Testis (tissue), 2 donors: ENCODE data around the gene HGFAC.

Experiments
- POLR2A ChIP-seq: fragments of 450-650 bp; IDR thresholded peaks from one replicate; pipeline ENCODE4 v1.6.1; 2017; ENCODE audit warnings: antibody characterized with exemption, mild to moderate bottlenecking, moderate library complexity
- TF ChIP-seq, protein P1 (sequence below), 3 experiments: fragments of 450-650 bp in 2 of 3; fragments of 200-600 bp in 1 of 3; sonication (generic) in 1 of 3; IDR thresholded peaks; one replicate each; pipeline ENCODE4 v1.5.1; 2016 to 2019; ENCODE audit warnings: antibody characterized with exemption in 3 of 3, mild to moderate bottlenecking in 2 of 3, moderate library complexity in 1 of 3

- TF ChIP-seq POLR2A = no peak
- TF ChIP-seq, protein P1, sequence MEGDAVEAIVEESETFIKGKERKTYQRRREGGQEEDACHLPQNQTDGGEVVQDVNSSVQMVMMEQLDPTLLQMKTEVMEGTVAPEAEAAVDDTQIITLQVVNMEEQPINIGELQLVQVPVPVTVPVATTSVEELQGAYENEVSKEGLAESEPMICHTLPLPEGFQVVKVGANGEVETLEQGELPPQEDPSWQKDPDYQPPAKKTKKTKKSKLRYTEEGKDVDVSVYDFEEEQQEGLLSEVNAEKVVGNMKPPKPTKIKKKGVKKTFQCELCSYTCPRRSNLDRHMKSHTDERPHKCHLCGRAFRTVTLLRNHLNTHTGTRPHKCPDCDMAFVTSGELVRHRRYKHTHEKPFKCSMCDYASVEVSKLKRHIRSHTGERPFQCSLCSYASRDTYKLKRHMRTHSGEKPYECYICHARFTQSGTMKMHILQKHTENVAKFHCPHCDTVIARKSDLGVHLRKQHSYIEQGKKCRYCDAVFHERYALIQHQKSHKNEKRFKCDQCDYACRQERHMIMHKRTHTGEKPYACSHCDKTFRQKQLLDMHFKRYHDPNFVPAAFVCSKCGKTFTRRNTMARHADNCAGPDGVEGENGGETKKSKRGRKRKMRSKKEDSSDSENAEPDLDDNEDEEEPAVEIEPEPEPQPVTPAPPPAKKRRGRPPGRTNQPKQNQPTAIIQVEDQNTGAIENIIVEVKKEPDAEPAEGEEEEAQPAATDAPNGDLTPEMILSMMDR (IDR thresholded peaks at IDR 0.05) = no peak
These were observed 40.1 kb downstream of the HGFAC start for GRCh38 chr4:3481783-3482393.
